Stomach (tissue), 4 donors: ENCODE data around the gene TBXAS1.

Source experiments
- CTCF ChIP-seq, 7 experiments: fragments of 450-650 bp in 4 of 7; fragments of 200-600 bp in 3 of 7; sonication (generic) in 3 of 7; IDR thresholded peaks; one replicate each; pipeline ENCODE4 v1.5.1; 2016 to 2019; ENCODE audit warnings: antibody characterized with exemption in 7 of 7, control low read depth in 2 of 7, mild to moderate bottlenecking in 1 of 7
- EP300 ChIP-seq: sonication (generic); formaldehyde crosslinking; IDR thresholded peaks from one replicate; pipeline ENCODE4 v1.6.1; 2017; ENCODE audit warnings: antibody characterized with exemption
- POLR2A ChIP-seq, 4 donors: fragments of 450-650 bp; IDR thresholded peaks; one replicate each; pipeline ENCODE4 v1.6.1; 2016; ENCODE audit warnings: antibody characterized with exemption in 4 of 4, control low read depth in 2 of 4, mild to moderate bottlenecking in 1 of 4, moderate library complexity in 1 of 4
- POLR2AphosphoS5 ChIP-seq, 3 donors: sonication (generic); formaldehyde crosslinking; IDR thresholded peaks; one replicate each; pipeline ENCODE4 v1.6.1; 2016; ENCODE audit warnings: antibody characterized with exemption in 3 of 3

GRCh38 chr7:139942636-139943035 lies 113.6 kb downstream of the TBXAS1 start:
- TF ChIP-seq CTCF (IDR thresholded peaks at IDR 0.05) (no peak), POLR2A (IDR thresholded peaks at IDR 0.05) (no peak), POLR2AphosphoS5 (IDR thresholded peaks at IDR 0.05) (no peak), EP300 (no peak)
